Caco-2 (cell line): Measurements from ENCODE around the gene SCG2. TPM values are rescaled to one million over a fixed set of nuclear protein-coding genes. Genes with fewer than 3 reads are reported as not detected.
A peak's percentile ranks its signal among the peaks of the same experiment; 100 is the strongest.

Source experiments
- BruUV-seq: library from RNA; stranded (reverse); fragments of 400-500 nt; replicated peaks from 2 replicates; lab custom pipeline; 2021; lab: Mats Ljungman, UMichigan
- CTCF ChIA-PET: fragments of 300-600 bp; sonication (Branson Sonifier 250); formaldehyde crosslinking; loops from one replicate; lab custom pipeline; 2022; ENCODE audit warnings: antibody characterized with exemption; lab: Charles Lee
- POLR2A ChIA-PET: fragments of 300-600 bp; sonication (Branson Sonifier 250); formaldehyde crosslinking; loops from one replicate; lab custom pipeline; 2022; ENCODE audit warnings: antibody characterized with exemption; lab: Charles Lee
- DNase-seq, 2 experiments: peaks; one replicate each; pipeline versions ENCODE4 v3.0.0 to v3.0.0-alpha.2; 2020 to 2022
- H3K27me3 ChIP-seq: replicated peaks from 2 replicates; pipeline ENCODE4 v1.6.0; 2011; ENCODE audit warnings: low read length; ENCODE audit not compliant: control insufficient read depth, insufficient read depth
- H3K36me3 ChIP-seq: 2 replicates; pipeline ENCODE4 v1.5.1; 2011; ENCODE audit warnings: low read length; ENCODE audit not compliant: control insufficient read depth, insufficient read depth
- H3K4me1 ChIP-seq: fragments of 250-450 bp; sonication (Bioruptor Pico); 2 replicates; pipeline ENCODE4 v1.5.1; 2020; ENCODE audit warnings: mild to moderate bottlenecking
- H3K4me3 ChIP-seq: 2 replicates; pipeline ENCODE4 v1.5.1; 2011; ENCODE audit warnings: low read depth, mild to moderate bottlenecking, control low read depth, low read length
- H3K9me3 ChIP-seq: fragments of 250-450 bp; sonication (Bioruptor Pico); 2 replicates; pipeline ENCODE4 v1.5.1; 2020; ENCODE audit warnings: mild to moderate bottlenecking, moderate library complexity
- H3K27ac Mint-ChIP-seq: one replicate; pipeline ENCODE4 v1.8.0; 2022; ENCODE audit warnings: mixed read lengths; ENCODE audit not compliant: unreplicated experiment
- H3K27me3 Mint-ChIP-seq: one replicate; pipeline ENCODE4 v1.8.0; 2022; ENCODE audit warnings: mixed read lengths; ENCODE audit not compliant: insufficient read depth, unreplicated experiment
- H3K36me3 Mint-ChIP-seq: one replicate; pipeline ENCODE4 v1.8.0; 2022; ENCODE audit warnings: mild to moderate bottlenecking, mixed read lengths; ENCODE audit not compliant: insufficient read depth, unreplicated experiment
- H3K4me1 Mint-ChIP-seq: one replicate; pipeline ENCODE4 v1.8.0; 2022; ENCODE audit warnings: low read depth, mixed read lengths; ENCODE audit not compliant: unreplicated experiment
- H3K4me3 Mint-ChIP-seq: one replicate; pipeline ENCODE4 v1.8.0; 2022; ENCODE audit warnings: mild to moderate bottlenecking, moderate library complexity, mixed read lengths; ENCODE audit not compliant: unreplicated experiment
- H3K9me3 Mint-ChIP-seq: one replicate; pipeline ENCODE4 v1.8.0; 2022; ENCODE audit warnings: mixed read lengths; ENCODE audit not compliant: unreplicated experiment
- CTCF ChIP-seq, 2 experiments: fragments of 200-600 bp in 1 of 2; IDR thresholded peaks; 1 replicate in 1 of 2; 2 replicates in 1 of 2; pipeline versions ENCODE4 v1.5.1 to v1.8.0; 2011 to 2022; ENCODE audit warnings: antibody characterized with exemption in 1 of 2, control low read depth in 1 of 2, inconsistent platforms in 1 of 2, low read depth in 1 of 2, low read length in 1 of 2, mild to moderate bottlenecking in 1 of 2, moderate library complexity in 1 of 2; ENCODE audit not compliant: insufficient read depth in 1 of 2, severe bottlenecking in 1 of 2, unreplicated experiment in 1 of 2
- intact Hi-C: fragments of 100-400 bp; cut with micrococcal nuclease; formaldehyde crosslinking; loops from one replicate; pipeline ENCODE4 v1.10.0; 2022; ENCODE audit not compliant: unreplicated experiment
- total RNA-seq: library from RNA; stranded (reverse); gene quantifications from 2 replicates; pipeline ENCODE4 v1.2.3, GENCODE V29; 2022

The SCG2 gene
- total RNA-seq, 1 experiment from 2014 or later: 0.41 TPM

GRCh38 chr2:223613017-223613950, 11.1 kb upstream of the SCG2 start:
- H3K27me3 Mint-ChIP-seq: peaks cover 9% of the 10 kb centered on the region
- no peaks in the 10 kb centered on the region for H3K9me3 Mint-ChIP-seq
- no TSS peak for BruUV-seq
- no peaks in the 10 kb centered on the region for H3K9me3 ChIP-seq
- H3K27me3 ChIP-seq: no peaks in the 10 kb centered on the region
- ChIA-PET POLR2A (no interaction called here), CTCF (no interaction called here)
- peaks cover 3% of the 10 kb centered on the region; the same call in 1 of the 2 replicates for H3K4me1 ChIP-seq
- no peaks in the 10 kb centered on the region for H3K36me3 Mint-ChIP-seq
- H3K4me3 Mint-ChIP-seq: peak overlapping the region; percentile 59
- intact Hi-C loops: loop anchor here (10.0 kb wide), 1 partner anchor 638 kb away; no protein-coding TSS in a partner anchor
- DNase-seq: peak; percentile 69 to 78
- no peak overlapping the region for H3K27ac Mint-ChIP-seq
- no peaks in the 10 kb centered on the region for H3K36me3 ChIP-seq
- H3K4me1 Mint-ChIP-seq: peaks cover 8% of the 10 kb centered on the region
- TF ChIP-seq CTCF (IDR thresholded peaks at IDR 0.05; ENCODE audit: insufficient read depth in 1 of 2, low read depth in 1 of 2, low read length in 1 of 2, severe bottlenecking in 1 of 2, unreplicated experiment in 1 of 2): no peak
- H3K4me3 ChIP-seq: peak overlapping the region; percentile 13; the same call in 1 of the 2 replicates

- no peak for DNase-seq
- no peak for TF ChIP-seq CTCF (IDR thresholded peaks at IDR 0.05; ENCODE audit: insufficient read depth in 1 of 2, low read depth in 1 of 2, low read length in 1 of 2, severe bottlenecking in 1 of 2, unreplicated experiment in 1 of 2)
- Mint-ChIP-seq H3K27ac (no peak overlapping the region), H3K36me3 (no peaks in the 10 kb centered on the region), H3K4me1 (peaks cover 8% of the 10 kb centered on the region), H3K4me3 (peak overlapping the region; percentile 59), H3K27me3 (peaks cover 9% of the 10 kb centered on the region), H3K9me3 (no peaks in the 10 kb centered on the region)
- intact Hi-C loops: loop anchor here (10.0 kb wide), 1 partner anchor 638 kb away; no protein-coding TSS in a partner anchor
- Histone ChIP-seq H3K27me3 (no peaks in the 10 kb centered on the region; the same call in 1 of the 2 replicates), H3K4me3 (no peak overlapping the region), H3K36me3 (no peaks in the 10 kb centered on the region), H3K9me3 (no peaks in the 10 kb centered on the region), H3K4me1 (no peaks in the 10 kb centered on the region)
- BruUV-seq: no TSS peak
- ChIA-PET POLR2A (no interaction called here), CTCF (no interaction called here)
Measured at GRCh38 chr2:223612501-223612900, 10.3 kb upstream of the SCG2 start.

- Mint-ChIP-seq H3K4me1 (peaks cover 8% of the 10 kb centered on the region), H3K36me3 (no peaks in the 10 kb centered on the region), H3K27ac (no peak overlapping the region), H3K9me3 (no peaks in the 10 kb centered on the region), H3K4me3 (no peak overlapping the region), H3K27me3 (peaks cover 18% of the 10 kb centered on the region)
- Histone ChIP-seq H3K4me1 (no peaks in the 10 kb centered on the region), H3K4me3 (no peak overlapping the region), H3K27me3 (no peaks in the 10 kb centered on the region; the same call in 1 of the 2 replicates), H3K9me3 (no peaks in the 10 kb centered on the region), H3K36me3 (no peaks in the 10 kb centered on the region)
- intact Hi-C loops: loop anchor here (10.0 kb wide), 1 partner anchor 636 kb away; no protein-coding TSS in a partner anchor
- DNase-seq: no peak
- ChIA-PET CTCF (interaction anchor here (0.6 kb wide), 1 partner anchor 900 kb away, joined by 3 read pairs; no protein-coding TSS in a partner anchor), POLR2A (no interaction called here)
- BruUV-seq: no TSS peak
- no peak for TF ChIP-seq CTCF (IDR thresholded peaks at IDR 0.05; ENCODE audit: insufficient read depth in 1 of 2, low read depth in 1 of 2, low read length in 1 of 2, severe bottlenecking in 1 of 2, unreplicated experiment in 1 of 2)
Measured at GRCh38 chr2:223611061-223611460, 8.9 kb upstream of the SCG2 start.
